Heart right ventricle (tissue), 16 donors: ENCODE measurements around the gene VDR. TPM values are rescaled to one million over a fixed set of nuclear protein-coding genes. Genes with fewer than 3 reads are reported as not detected.

Experiments used
- ATAC-seq, 8 donors: fragments of 200-7000 bp; cut with Tn5 transposase; one replicate each; pipeline ENCODE4 v1.9.1; 2020; ENCODE audit warnings: mild to moderate bottlenecking in 8 of 8, moderate library complexity in 8 of 8, moderate number of reproducible peaks in 1 of 8
- DNase-seq, 2 donors: peaks; one replicate each; pipeline ENCODE4 v3.0.0-alpha.2; 2020
- H3K27ac ChIP-seq, 10 donors: fragments of 200-600 bp; sonication (generic) in 2 of 10; one replicate each; pipeline versions ENCODE4 v1.5.0 to v1.8.0; 2020 to 2022; ENCODE audit warnings: mild to moderate bottlenecking in 3 of 10
- H3K27me3 ChIP-seq, 7 donors: fragments of 200-600 bp; one replicate each; pipeline ENCODE4 v1.8.0; 2021 to 2022; ENCODE audit warnings: mild to moderate bottlenecking in 2 of 7
- H3K36me3 ChIP-seq, 9 donors: fragments of 200-600 bp; sonication (generic) in 1 of 9; one replicate each; pipeline versions ENCODE4 v1.5.0 to v1.8.0; 2020 to 2022; ENCODE audit warnings: mild to moderate bottlenecking in 2 of 9
- H3K4me1 ChIP-seq, 9 donors: fragments of 200-600 bp; sonication (generic) in 1 of 9; one replicate each; pipeline versions ENCODE4 v1.5.0 to v1.8.0; 2020 to 2022; ENCODE audit warnings: mild to moderate bottlenecking in 4 of 9
- H3K4me3 ChIP-seq, 10 donors: fragments of 200-600 bp; sonication (generic) in 2 of 10; one replicate each; pipeline versions ENCODE4 v1.5.0 to v1.8.0; 2020 to 2022; ENCODE audit warnings: mild to moderate bottlenecking in 7 of 10, moderate library complexity in 2 of 10
- H3K9me3 ChIP-seq, 11 donors: fragments of 200-600 bp in 10 of 11; sonication (generic) in 2 of 11; one replicate each; pipeline versions ENCODE4 v1.5.0 to v1.8.0; 2013 to 2022; ENCODE audit warnings: mild to moderate bottlenecking in 2 of 11, control low read depth in 1 of 11, moderate library complexity in 1 of 11
- WGBS, 2 donors: extraction: QIAGEN DNeasy Blood & Tissue Kit; methylation state at CpG; one replicate each; pipeline ENCODE4 v1.1.7; 2013; ENCODE audit warnings: inconsistent platforms in 1 of 2; 5-methylcytosine and 5-hydroxymethylcytosine counted together
- intact Hi-C, 10 donors: fragments of 100-400 bp; cut with DNase I; formaldehyde crosslinking; loops; one replicate each; pipeline versions ENCODE4 v1.11.1 to v1.14.2; 2022
- polyA plus RNA-seq, 2 donors: library from polyadenylated mRNA; stranded (reverse); fragments of 200-250 nt; gene quantifications; one replicate each; pipeline ENCODE4 v1.2.3, GENCODE V29; 2013
- total RNA-seq, 10 donors: library from RNA; stranded (reverse); fragmentation: NEBNext Ultra II Directional in 3 of 10; extraction: Animal tissue kit (Norgen Biotek cat#: 25700) in 3 of 10; gene quantifications; one replicate each; pipeline versions ENCODE4 v1.2.1 to v1.2.4, GENCODE V29; 2021 to 2023
- TF ChIP-seq, protein P1 (sequence below), 9 donors: fragments of 200-600 bp; sonication (generic) in 2 of 9; IDR thresholded peaks; one replicate each; pipeline versions ENCODE4 v1.5.0 to v1.8.0; 2021 to 2022; ENCODE audit warnings: antibody characterized with exemption in 9 of 9, mild to moderate bottlenecking in 5 of 9, moderate library complexity in 1 of 9
- donor health status: Arrhythmogenic right ventricular cardiomyopathy.
- donor health status: ischemic (EF 13 %, LVEDD 7.1; RV severe dilation, severe dysfunction).
- donor health status: healthy with polysubstance abuse.
- donor health status: DM: no; HTN: yes; CAD: no.
- donor health status: DM: no; HTN: no; CAD: no.
- donor health status: ischemic (EF 25% LVEDD 6.9; RV normal size, moderate dysfunction).
- donor health status: ischemic (EF 25% LVEDD 5.7; RV mildly dilated, moderate dysfunction).
- donor health status: healthy.
- donor health status: DM: yes; HTN: yes; CAD: no.
- donor health status: Ischemic cardiomyopathy.
- donor health status: ischemic (EF 35%, LVEDD 5.7; RV mildly dilated, moderate dysfunction).
- donor health status: nonischemic (EF 11% LVEDD 7.7; RV severe dilation, severe dysfunction).
- donor health status: DM: yes; HTN: yes; CAD: no.
- donor health status: PGD.
- donor health status: ischemic (EF 29% LVEDD 5.4; RV normal size, mild dysfunction).
- donor health status: nonischemic (EF 23%, LVEDD 6.1; RV moderate dilation, normal function).

The VDR gene
- total and polyA plus RNA-seq, 12 donors, result 0.08 to 3.0 (median 0.31) TPM

DNA sequence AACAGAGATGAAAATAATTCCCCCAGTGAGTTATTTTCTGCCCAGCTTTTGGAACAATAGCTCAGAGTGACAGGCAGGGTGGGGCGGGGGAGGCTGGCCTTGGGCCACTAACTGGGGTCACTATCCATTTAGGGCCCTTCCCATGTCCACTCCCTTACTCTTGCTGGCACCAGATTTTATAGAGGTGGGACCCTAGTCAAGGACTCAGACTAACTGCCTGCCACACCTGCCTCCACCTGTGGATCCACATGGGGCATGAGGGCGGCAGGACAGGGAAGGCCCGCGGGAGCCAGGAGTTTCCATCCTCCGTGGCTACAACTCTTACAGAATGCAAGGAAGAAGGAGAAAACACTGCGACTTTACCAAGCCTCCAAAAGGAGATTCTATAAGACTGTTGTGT is 10.1 kb downstream of the VDR start:
- Histone ChIP-seq H3K27ac (no peak overlapping the region), H3K36me3 (peaks cover 0 to 5% (median 0%) of the 10 kb centered on the region in 9 donors), H3K9me3 (no peaks in the 10 kb centered on the region), H3K27me3 (peaks cover 0 to 16% (median 5%) of the 10 kb centered on the region in 7 donors), H3K4me3 (no peak overlapping the region), H3K4me1 (peaks cover 0 to 45% (median 0%) of the 10 kb centered on the region in 9 donors)
- intact Hi-C loops, result no loop called here
- ATAC-seq, result no peak
- WGBS, 2 donors, result 81 to 89% methylated on average over 6 of the region's 6 CpGs
- DNase-seq, result no peak
- TF ChIP-seq, protein P1, sequence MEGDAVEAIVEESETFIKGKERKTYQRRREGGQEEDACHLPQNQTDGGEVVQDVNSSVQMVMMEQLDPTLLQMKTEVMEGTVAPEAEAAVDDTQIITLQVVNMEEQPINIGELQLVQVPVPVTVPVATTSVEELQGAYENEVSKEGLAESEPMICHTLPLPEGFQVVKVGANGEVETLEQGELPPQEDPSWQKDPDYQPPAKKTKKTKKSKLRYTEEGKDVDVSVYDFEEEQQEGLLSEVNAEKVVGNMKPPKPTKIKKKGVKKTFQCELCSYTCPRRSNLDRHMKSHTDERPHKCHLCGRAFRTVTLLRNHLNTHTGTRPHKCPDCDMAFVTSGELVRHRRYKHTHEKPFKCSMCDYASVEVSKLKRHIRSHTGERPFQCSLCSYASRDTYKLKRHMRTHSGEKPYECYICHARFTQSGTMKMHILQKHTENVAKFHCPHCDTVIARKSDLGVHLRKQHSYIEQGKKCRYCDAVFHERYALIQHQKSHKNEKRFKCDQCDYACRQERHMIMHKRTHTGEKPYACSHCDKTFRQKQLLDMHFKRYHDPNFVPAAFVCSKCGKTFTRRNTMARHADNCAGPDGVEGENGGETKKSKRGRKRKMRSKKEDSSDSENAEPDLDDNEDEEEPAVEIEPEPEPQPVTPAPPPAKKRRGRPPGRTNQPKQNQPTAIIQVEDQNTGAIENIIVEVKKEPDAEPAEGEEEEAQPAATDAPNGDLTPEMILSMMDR (IDR thresholded peaks at IDR 0.05), result no peak

DNA sequence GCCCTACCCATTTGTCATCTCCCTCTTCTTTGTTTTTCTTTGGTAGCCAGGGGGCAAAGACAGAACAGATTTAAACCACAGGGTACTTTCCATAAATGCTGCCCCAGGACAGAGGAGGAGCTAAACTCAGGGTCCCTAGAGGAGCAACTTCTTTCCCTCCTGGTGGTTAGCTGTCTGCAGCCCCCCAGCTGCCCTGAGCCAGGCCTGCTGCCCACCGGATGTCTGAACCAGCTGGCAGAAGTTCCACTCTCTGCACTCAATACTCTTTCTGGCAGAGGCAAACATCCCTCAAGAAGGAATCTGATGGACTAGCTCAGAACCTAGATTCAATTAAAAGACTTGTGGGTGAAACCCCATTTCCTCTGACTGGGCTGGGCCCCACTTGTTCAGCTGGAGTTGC is 10.7 kb downstream of the VDR start:
- ATAC-seq (no peak), DNase-seq (no peak)
- peaks cover 0 to 51% (median 0%) of the 10 kb centered on the region in 9 donors for H3K4me1 ChIP-seq
- H3K9me3 ChIP-seq, result no peaks in the 10 kb centered on the region
- intact Hi-C loops, result no loop called here
- no peak overlapping the region for H3K27ac ChIP-seq
- 60 to 61% methylated on average over 1 of the region's 1 CpG for WGBS, 2 donors
- TF ChIP-seq, protein P1 (IDR thresholded peaks at IDR 0.05), result no peak
- H3K36me3 ChIP-seq, result peaks cover 0 to under 1% (median 0%) of the 10 kb centered on the region in 9 donors
- no peak overlapping the region for H3K4me3 ChIP-seq
- peaks cover 0 to 16% (median under 1%) of the 10 kb centered on the region in 7 donors for H3K27me3 ChIP-seq

DNA sequence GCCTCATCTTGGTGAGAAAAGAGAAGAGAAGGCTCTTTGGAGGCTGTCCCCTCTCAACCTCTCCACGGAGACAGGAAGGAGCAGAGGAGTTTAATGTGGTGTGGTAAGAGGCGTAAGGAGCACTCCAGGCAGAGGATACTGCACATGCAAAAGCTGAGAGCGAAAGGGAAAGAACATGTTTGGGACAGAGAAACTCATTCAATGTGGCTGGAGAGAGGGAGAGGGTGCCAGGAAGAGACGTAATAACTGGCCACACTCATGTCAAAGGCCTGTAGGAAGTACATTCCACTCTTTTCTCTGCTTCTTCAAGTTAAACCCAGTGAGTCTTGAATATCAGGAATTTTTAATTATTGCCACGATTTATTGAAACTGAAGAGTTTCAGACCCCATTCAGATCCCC is 12.0 kb downstream of the VDR start:
- Histone ChIP-seq H3K4me3 (no peak overlapping the region), H3K4me1 (peaks cover 0 to 61% (median 0%) of the 10 kb centered on the region in 9 donors), H3K36me3 (no peaks in the 10 kb centered on the region), H3K27ac (peak overlapping the region in 1 of 10 donors; percentile 41), H3K27me3 (peaks cover 0 to 16% (median 0%) of the 10 kb centered on the region in 7 donors), H3K9me3 (no peaks in the 10 kb centered on the region)
- no peak for ATAC-seq
- TF ChIP-seq, protein P1 (IDR thresholded peaks at IDR 0.05), result no peak
- 78 to 88% methylated on average over 5 of the region's 5 CpGs for WGBS, 2 donors
- intact Hi-C loops, result no loop called here
- DNase-seq, result no peak

DNA sequence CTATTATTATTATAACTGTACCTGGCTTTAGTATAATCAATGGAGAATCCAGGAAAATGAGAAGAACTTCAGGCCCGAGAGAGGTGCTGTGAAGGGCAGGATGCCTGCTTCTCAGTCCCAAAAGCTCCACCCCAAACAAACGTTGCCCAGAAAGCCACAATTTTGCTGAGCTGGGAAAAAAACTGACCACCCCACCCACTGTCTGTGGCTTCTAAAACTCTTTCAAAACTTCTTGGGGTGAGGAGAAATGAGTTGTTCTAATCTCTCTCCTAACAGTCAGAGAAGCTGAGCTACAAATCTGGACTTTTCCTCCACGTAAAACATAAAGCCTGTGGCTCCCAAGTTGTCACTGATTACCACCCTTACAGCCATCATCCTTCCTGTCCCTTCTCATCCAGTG is 13.4 kb downstream of the VDR start:
- ATAC-seq (peak in 1 of 8 donors; percentile 13), DNase-seq (no peak)

More for the DNA sequence above, 13.4 kb downstream of the VDR start:
- Histone ChIP-seq H3K4me1 (peaks cover 0 to 51% (median 0%) of the 10 kb centered on the region in 9 donors), H3K9me3 (no peaks in the 10 kb centered on the region), H3K27me3 (peaks cover 0 to 7% (median 0%) of the 10 kb centered on the region in 7 donors), H3K27ac (peak overlapping the region in 1 of 10 donors; percentile 46), H3K36me3 (no peaks in the 10 kb centered on the region), H3K4me3 (no peak overlapping the region)
- intact Hi-C loops, result no loop called here
- TF ChIP-seq, protein P1 (IDR thresholded peaks at IDR 0.05), result no peak
- 55 to 61% methylated on average over 3 of the region's 3 CpGs for WGBS, 2 donors
